Loucy (cell line): Measurements from ENCODE around the gene TXNL4B.

Source experiments
- H2AFZ ChIP-seq: fragments of 200-600 bp; sonication (generic); 2 replicates; pipeline ENCODE4 v1.6.0; 2016; ENCODE audit warnings: antibody characterized with exemption, mild to moderate bottlenecking, low read length, moderate library complexity
- H3F3A ChIP-seq: fragments of 200-600 bp; 2 replicates; pipeline ENCODE4 v1.6.0; 2016; ENCODE audit warnings: antibody characterized with exemption, low read depth, mild to moderate bottlenecking
- H3K27me3 ChIP-seq: fragments of 200-600 bp; sonication (generic); 2 replicates; pipeline ENCODE4 v1.6.1; 2014; ENCODE audit warnings: low read length, mild to moderate bottlenecking; ENCODE audit not compliant: insufficient read depth, poor library complexity, severe bottlenecking
- H3K36me3 ChIP-seq: fragments of 200-600 bp; sonication (generic); 2 replicates; pipeline ENCODE4 v1.6.1; 2016; ENCODE audit warnings: low read length; ENCODE audit not compliant: insufficient read depth
- H3K4me1 ChIP-seq: fragments of 200-600 bp; sonication (generic); 2 replicates; pipeline ENCODE4 v1.5.1; 2014; ENCODE audit warnings: low read length, mild to moderate bottlenecking; ENCODE audit not compliant: insufficient read depth, poor library complexity, severe bottlenecking
- H3K4me2 ChIP-seq: fragments of 200-600 bp; sonication (generic); 2 replicates; pipeline ENCODE4 v1.6.0; 2014; ENCODE audit warnings: antibody characterized with exemption, low read length, low read depth, mild to moderate bottlenecking; ENCODE audit not compliant: poor library complexity, severe bottlenecking
- H3K4me3 ChIP-seq: fragments of 200-600 bp; sonication (generic); 2 replicates; pipeline ENCODE4 v1.5.1; 2014; ENCODE audit warnings: low read length, mild to moderate bottlenecking, mixed read lengths; ENCODE audit not compliant: poor library complexity, severe bottlenecking
- H3K79me2 ChIP-seq: fragments of 200-600 bp; sonication (generic); 2 replicates; pipeline ENCODE4 v1.6.1; 2014; ENCODE audit warnings: low read length; ENCODE audit not compliant: insufficient read depth
- H3K9ac ChIP-seq: fragments of 200-600 bp; sonication (generic); 2 replicates; pipeline ENCODE4 v1.6.0; 2014; ENCODE audit warnings: mild to moderate bottlenecking, low read depth, low read length, moderate library complexity; ENCODE audit not compliant: poor library complexity, severe bottlenecking
- H3K9me2 ChIP-seq: fragments of 200-600 bp; sonication (generic); replicated peaks from 2 replicates; pipeline ENCODE4 v1.6.1; 2016; ENCODE audit warnings: low read depth, low read length, mixed read lengths
- H3K9me3 ChIP-seq: fragments of 200-600 bp; sonication (generic); 2 replicates; pipeline ENCODE4 v1.6.1; 2014; ENCODE audit warnings: mild to moderate bottlenecking, antibody characterized with exemption, low read length, low read depth; ENCODE audit not compliant: insufficient read depth
- H4K20me1 ChIP-seq: fragments of 200-600 bp; sonication (generic); 2 replicates; pipeline ENCODE4 v1.6.0; 2014; ENCODE audit warnings: antibody characterized with exemption, low read length, mild to moderate bottlenecking; ENCODE audit not compliant: insufficient read depth, poor library complexity, severe bottlenecking
- EZH2phosphoT487 ChIP-seq: fragments of 200-600 bp; IDR thresholded peaks from 2 replicates; pipeline ENCODE4 v1.6.1; 2018; ENCODE audit warnings: antibody characterized with exemption, mild to moderate bottlenecking, moderate library complexity, borderline replicate concordance
- TF ChIP-seq, protein P1 (sequence below): fragments of 200-600 bp; sonication (generic); conservative IDR thresholded peaks from 2 replicates; pipeline ENCODE4 v1.5.1; 2014; ENCODE audit warnings: mild to moderate bottlenecking, antibody characterized with exemption, low read length

TXNL4B gene

DNA sequence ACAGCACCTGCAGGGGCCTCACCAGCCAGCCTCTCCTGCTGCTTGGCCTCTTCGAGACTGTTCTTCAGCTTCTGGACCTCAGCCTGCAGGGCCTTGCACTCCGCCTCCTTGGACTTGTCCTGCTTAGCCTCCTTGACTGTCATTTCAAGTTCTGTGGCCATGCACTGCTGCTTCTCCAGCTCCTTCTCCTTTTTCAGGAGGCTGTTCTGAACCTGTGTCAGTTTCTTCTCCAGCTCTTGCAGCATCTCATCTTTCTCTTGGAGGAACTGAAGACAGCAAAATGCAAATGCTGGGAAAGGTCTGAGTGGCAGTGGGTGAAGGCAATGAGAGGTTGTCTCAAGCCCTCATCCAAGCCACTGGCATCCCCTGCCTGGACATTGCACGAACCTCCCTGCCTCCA, 39.3 kb upstream of the TXNL4B start:
- Histone ChIP-seq H3K4me2 (no peak overlapping the region), H3K9me3 (no peaks in the 10 kb centered on the region), H3K9me2 (no peaks in the 10 kb centered on the region), H3K79me2 (no peaks in the 10 kb centered on the region), H4K20me1 (no peaks in the 10 kb centered on the region), H3K36me3 (no peaks in the 10 kb centered on the region), H3K27me3 (no peaks in the 10 kb centered on the region), H3K9ac (no peak overlapping the region), H3K4me3 (no peak overlapping the region), H3F3A (no peaks in the 10 kb centered on the region), H2AFZ (no peak overlapping the region), H3K4me1 (no peaks in the 10 kb centered on the region)
- TF ChIP-seq, protein P1, sequence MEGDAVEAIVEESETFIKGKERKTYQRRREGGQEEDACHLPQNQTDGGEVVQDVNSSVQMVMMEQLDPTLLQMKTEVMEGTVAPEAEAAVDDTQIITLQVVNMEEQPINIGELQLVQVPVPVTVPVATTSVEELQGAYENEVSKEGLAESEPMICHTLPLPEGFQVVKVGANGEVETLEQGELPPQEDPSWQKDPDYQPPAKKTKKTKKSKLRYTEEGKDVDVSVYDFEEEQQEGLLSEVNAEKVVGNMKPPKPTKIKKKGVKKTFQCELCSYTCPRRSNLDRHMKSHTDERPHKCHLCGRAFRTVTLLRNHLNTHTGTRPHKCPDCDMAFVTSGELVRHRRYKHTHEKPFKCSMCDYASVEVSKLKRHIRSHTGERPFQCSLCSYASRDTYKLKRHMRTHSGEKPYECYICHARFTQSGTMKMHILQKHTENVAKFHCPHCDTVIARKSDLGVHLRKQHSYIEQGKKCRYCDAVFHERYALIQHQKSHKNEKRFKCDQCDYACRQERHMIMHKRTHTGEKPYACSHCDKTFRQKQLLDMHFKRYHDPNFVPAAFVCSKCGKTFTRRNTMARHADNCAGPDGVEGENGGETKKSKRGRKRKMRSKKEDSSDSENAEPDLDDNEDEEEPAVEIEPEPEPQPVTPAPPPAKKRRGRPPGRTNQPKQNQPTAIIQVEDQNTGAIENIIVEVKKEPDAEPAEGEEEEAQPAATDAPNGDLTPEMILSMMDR: no peak
- no peak for TF ChIP-seq EZH2phosphoT487

DNA sequence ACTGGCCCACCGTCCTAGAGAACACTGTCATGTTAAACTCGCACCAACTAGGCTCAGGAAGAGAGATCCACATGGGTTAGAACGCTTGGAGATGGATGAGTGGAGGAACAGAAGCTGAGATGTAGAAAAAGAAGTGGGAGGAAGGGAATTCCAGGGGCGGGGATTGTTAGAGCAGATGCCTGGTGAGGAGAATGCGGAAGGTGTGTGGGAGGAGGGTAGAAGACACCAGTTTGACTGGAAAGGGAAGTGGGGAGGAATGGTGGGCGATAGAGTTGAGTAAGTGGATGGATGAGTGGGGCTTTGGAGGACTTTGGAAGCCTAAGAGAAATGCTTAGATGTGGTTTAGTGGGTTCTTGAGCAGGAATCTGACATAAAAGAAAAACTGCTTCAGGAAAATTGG, 37.6 kb upstream of the TXNL4B start:
- H4K20me1 ChIP-seq: no peaks in the 10 kb centered on the region
- H2AFZ ChIP-seq: no peak overlapping the region
- H3F3A ChIP-seq: no peaks in the 10 kb centered on the region
- no peaks in the 10 kb centered on the region for H3K27me3 ChIP-seq
- H3K9me2 ChIP-seq: no peaks in the 10 kb centered on the region
- TF ChIP-seq EZH2phosphoT487: no peak
- TF ChIP-seq, protein P1: no peak
- no peaks in the 10 kb centered on the region for H3K9me3 ChIP-seq
- H3K9ac ChIP-seq: no peak overlapping the region
- no peaks in the 10 kb centered on the region for H3K79me2 ChIP-seq
- H3K4me1 ChIP-seq: no peaks in the 10 kb centered on the region
- no peak overlapping the region for H3K4me3 ChIP-seq
- H3K36me3 ChIP-seq: no peaks in the 10 kb centered on the region
- no peak overlapping the region for H3K4me2 ChIP-seq

DNA sequence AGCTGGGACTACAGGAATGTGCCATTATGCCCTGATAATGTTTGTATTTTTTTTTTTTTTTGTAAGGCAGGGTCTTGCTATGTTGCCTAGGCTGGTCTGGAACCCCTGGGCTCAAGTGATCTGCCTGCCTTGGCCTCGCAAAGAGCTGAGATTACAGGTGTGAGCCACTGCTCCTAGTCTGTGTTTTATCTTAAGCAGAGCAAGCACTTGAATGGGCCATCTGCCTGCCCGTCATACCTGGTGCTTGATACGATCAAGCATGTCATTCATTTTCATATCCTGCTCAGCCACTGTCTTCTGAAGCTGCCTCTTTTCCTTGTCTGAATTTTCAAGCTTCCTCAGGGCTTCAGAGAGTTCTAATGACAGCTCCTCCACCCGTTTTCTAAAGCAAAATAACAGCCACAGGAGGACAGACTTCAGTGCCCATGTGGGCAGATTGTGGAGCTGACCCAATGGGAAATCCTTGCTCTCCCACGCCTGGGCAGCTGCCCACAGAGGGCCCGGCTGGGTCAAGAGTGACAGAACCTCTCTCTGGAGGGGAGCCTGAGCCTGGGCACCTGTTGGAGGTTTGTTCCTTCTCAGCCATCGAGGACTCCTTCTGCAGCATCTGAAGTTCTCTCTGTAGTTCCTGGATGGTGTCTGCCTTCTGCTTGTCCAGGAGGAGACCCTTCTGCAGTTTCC, 36.7 kb upstream of the TXNL4B start:
- Histone ChIP-seq H2AFZ (no peak overlapping the region), H3K4me3 (no peak overlapping the region), H3K27me3 (no peaks in the 10 kb centered on the region), H3K4me1 (no peaks in the 10 kb centered on the region), H3K36me3 (no peaks in the 10 kb centered on the region), H3F3A (no peaks in the 10 kb centered on the region), H3K9ac (no peak overlapping the region), H3K4me2 (no peak overlapping the region), H3K9me2 (no peaks in the 10 kb centered on the region), H3K9me3 (no peaks in the 10 kb centered on the region), H4K20me1 (no peaks in the 10 kb centered on the region), H3K79me2 (no peaks in the 10 kb centered on the region)
- no peak for TF ChIP-seq EZH2phosphoT487
- TF ChIP-seq, protein P1: no peak
